HG03064 (cell line): ENCODE results near the gene NTMT1.
"Not testable (repeated sequence)": the region's sequence is repeated elsewhere in the genome, so short reads cannot be mapped to it uniquely, and the experiment has no call there.

Source experiments
- ATAC-seq: cut with Tn5 transposase; IDR thresholded peaks from one replicate; pipeline ENCODE4 v1.9.1; 2021; ENCODE audit warnings: low read depth; ENCODE audit not compliant: unreplicated experiment

NTMT1 gene

GRCh38 chr9:129635099-129636065 is 9.4 kb downstream of the NTMT1 start:
- no peak for ATAC-seq

- not testable (repeated sequence) for ATAC-seq
Measured at GRCh38 chr9:129636343-129636742, 10.4 kb downstream of the NTMT1 start.

- no peak for ATAC-seq
Measured at GRCh38 chr9:129637102-129637501, 11.1 kb downstream of the NTMT1 start.

GRCh38 chr9:129637673-129638439 is 11.9 kb downstream of the NTMT1 start:
- ATAC-seq = no peak

- no peak for ATAC-seq
Measured at GRCh38 chr9:129639034-129639630, 13.2 kb downstream of the NTMT1 start.

GRCh38 chr9:129639756-129640085 is 13.8 kb downstream of the NTMT1 start:
- no peak for ATAC-seq

- no peak for ATAC-seq
Measured at GRCh38 chr9:129640086-129640870, 14.3 kb downstream of the NTMT1 start.

GRCh38 chr9:129640871-129641749 is 15.1 kb downstream of the NTMT1 start:
- ATAC-seq = peak; percentile 19

GRCh38 chr9:129641750-129642585 is 16.0 kb downstream of the NTMT1 start, which contains the start of gene ASB6:
Gene ASB6, minus strand, starts transcription at chr9:129642151. Its CDS starts 152 bp downstream, at chr9:129641999.
- ATAC-seq = peak; percentile 67

- no peak for ATAC-seq
Measured at GRCh38 chr9:129643706-129644105, 17.7 kb downstream of the NTMT1 start.

- ATAC-seq = no peak
Measured at GRCh38 chr9:129644365-129644764, 18.4 kb downstream of the NTMT1 start.

GRCh38 chr9:129644902-129645301 is 18.9 kb downstream of the NTMT1 start:
- no peak for ATAC-seq

- no peak for ATAC-seq
Measured at GRCh38 chr9:129646252-129646651, 20.3 kb downstream of the NTMT1 start.

GRCh38 chr9:129646654-129647053 is 20.7 kb downstream of the NTMT1 start:
- ATAC-seq = no peak

GRCh38 chr9:129647635-129648034 is 21.7 kb downstream of the NTMT1 start:
- no peak for ATAC-seq

GRCh38 chr9:129648092-129648763 is 22.3 kb downstream of the NTMT1 start:
- no peak for ATAC-seq

GRCh38 chr9:129648764-129649115 is 22.8 kb downstream of the NTMT1 start:
- ATAC-seq = no peak
